Skeletal muscle tissue (tissue), 4 donors: ENCODE measurements around the gene GALNT17. TPM values are rescaled to one million over a fixed set of nuclear protein-coding genes. Genes with fewer than 3 reads are reported as not detected.
"Not testable (repeated sequence)": the region's sequence is repeated elsewhere in the genome, so short reads cannot be mapped to it uniquely, and the experiment has no call there.

ENCODE experiments used
- H3K27ac ChIP-seq: one replicate; pipeline ENCODE4 v1.7.0; 2013; ENCODE audit warnings: mild to moderate bottlenecking, low read depth, low read length, inconsistent platforms
- H3K27me3 ChIP-seq, 3 donors: one replicate each; pipeline ENCODE4 v1.7.0; 2013; ENCODE audit warnings: low read length in 3 of 3; ENCODE audit not compliant: control insufficient read depth in 3 of 3, insufficient read depth in 3 of 3
- H3K36me3 ChIP-seq, 3 donors: one replicate each; pipeline ENCODE4 v1.7.0; 2013; ENCODE audit warnings: low read length in 3 of 3; ENCODE audit not compliant: control insufficient read depth in 3 of 3, insufficient read depth in 3 of 3
- H3K4me1 ChIP-seq, 3 donors: one replicate each; pipeline ENCODE4 v1.7.0; 2013; ENCODE audit warnings: low read length in 3 of 3, mild to moderate bottlenecking in 3 of 3; ENCODE audit not compliant: control insufficient read depth in 3 of 3, insufficient read depth in 3 of 3
- H3K4me3 ChIP-seq, 3 donors: one replicate each; pipeline ENCODE4 v1.7.0; 2013; ENCODE audit warnings: low read length in 3 of 3
- H3K9ac ChIP-seq, 3 donors: one replicate each; pipeline ENCODE4 v1.7.0; 2013; ENCODE audit warnings: low read length in 3 of 3, mild to moderate bottlenecking in 3 of 3, moderate library complexity in 2 of 3, low read depth in 1 of 3
- H3K9me3 ChIP-seq, 3 donors: one replicate each; pipeline ENCODE4 v1.7.0; 2013; ENCODE audit warnings: low read length in 3 of 3; ENCODE audit not compliant: control insufficient read depth in 3 of 3
- total RNA-seq: library from RNA; depleted of rRNA; stranded (reverse); fragments of >200 nt; gene quantifications from one replicate; pipeline ENCODE4 v1.2.3, GENCODE V29; 2014
- donor health status: Osteomylitis.

The GALNT17 gene
- total RNA-seq, 1 donor from 2014 or later: 24.5 TPM

GRCh38 chr7:71643031-71643430 lies 511.1 kb downstream of the GALNT17 start:
- H3K27ac ChIP-seq, H3K27me3 ChIP-seq, H3K36me3 ChIP-seq, H3K9ac ChIP-seq, H3K9me3 ChIP-seq, H3K4me1 ChIP-seq, H3K4me3 ChIP-seq: not testable (repeated sequence)

DNA sequence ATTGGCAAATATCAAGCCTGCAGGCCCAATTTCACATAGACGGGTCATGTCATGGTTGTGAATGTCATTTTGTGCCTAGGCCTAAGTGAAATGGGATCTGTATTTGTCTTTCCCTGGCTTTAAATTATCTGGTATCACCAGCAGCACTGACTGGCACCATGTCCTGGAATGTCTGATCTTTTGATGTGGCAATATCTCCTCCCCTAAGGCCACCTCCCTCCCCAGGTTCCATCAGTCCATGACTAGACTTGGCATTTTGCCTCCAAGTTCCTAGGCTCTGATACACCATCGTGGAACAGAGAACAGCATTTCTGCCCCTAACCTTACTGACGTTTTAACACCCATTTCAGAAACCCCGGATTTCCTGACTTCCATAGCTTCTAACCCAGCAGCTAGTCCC lies 513.9 kb downstream of the GALNT17 start:
- H3K4me1 ChIP-seq: no peaks in the 10 kb centered on the region
- H3K4me3 ChIP-seq: no peak overlapping the region
- H3K27me3 ChIP-seq: no peaks in the 10 kb centered on the region
- peaks cover 6 to 9% (median 7%) of the 10 kb centered on the region in 3 donors for H3K9me3 ChIP-seq
- H3K27ac ChIP-seq: no peak overlapping the region
- H3K36me3 ChIP-seq: no peaks in the 10 kb centered on the region
- no peak overlapping the region for H3K9ac ChIP-seq

DNA sequence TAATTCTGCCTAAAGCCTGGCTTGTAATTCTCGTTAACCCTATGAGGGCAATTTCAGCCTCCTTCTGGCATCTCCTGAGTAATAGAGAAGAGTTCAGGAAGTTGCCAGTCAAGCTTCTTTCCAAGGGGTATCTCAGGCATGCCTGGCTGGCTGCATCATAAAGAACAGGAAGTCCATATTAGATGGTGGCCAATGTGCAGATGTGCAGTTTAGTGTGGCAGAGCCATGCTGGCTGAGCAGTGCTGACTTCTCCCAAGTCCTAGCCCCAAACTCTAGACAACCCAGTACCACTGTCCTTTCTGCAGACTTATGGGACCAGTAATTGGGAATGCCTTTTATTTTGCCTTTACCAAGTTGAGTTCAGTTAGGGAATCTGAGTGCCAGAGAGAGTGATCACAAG lies 517.9 kb downstream of the GALNT17 start:
- no peaks in the 10 kb centered on the region for H3K4me1 ChIP-seq
- no peak overlapping the region for H3K9ac ChIP-seq
- H3K9me3 ChIP-seq: peaks cover 6 to 9% (median 7%) of the 10 kb centered on the region in 3 donors
- H3K4me3 ChIP-seq: no peak overlapping the region
- H3K27ac ChIP-seq: no peak overlapping the region
- no peaks in the 10 kb centered on the region for H3K36me3 ChIP-seq
- H3K27me3 ChIP-seq: no peaks in the 10 kb centered on the region

- Histone ChIP-seq H3K4me1 (no peaks in the 10 kb centered on the region), H3K9me3 (peaks cover 6 to 9% (median 7%) of the 10 kb centered on the region in 3 donors), H3K9ac (no peak overlapping the region), H3K36me3 (no peaks in the 10 kb centered on the region), H3K27ac (no peak overlapping the region), H3K27me3 (no peaks in the 10 kb centered on the region), H3K4me3 (no peak overlapping the region)
Observed at GRCh38 chr7:71650653-71651337, 518.9 kb downstream of the GALNT17 start.

GRCh38 chr7:71652510-71652909 lies 520.6 kb downstream of the GALNT17 start:
- Histone ChIP-seq H3K36me3 (no peaks in the 10 kb centered on the region), H3K9ac (no peak overlapping the region), H3K27ac (no peak overlapping the region), H3K27me3 (no peaks in the 10 kb centered on the region), H3K4me3 (no peak overlapping the region), H3K9me3 (peaks cover 6 to 9% (median 7%) of the 10 kb centered on the region in 3 donors), H3K4me1 (no peaks in the 10 kb centered on the region)

- Histone ChIP-seq H3K27ac (no peak overlapping the region), H3K9ac (no peak overlapping the region), H3K36me3 (no peaks in the 10 kb centered on the region), H3K4me3 (no peak overlapping the region), H3K27me3 (no peaks in the 10 kb centered on the region), H3K9me3 (no peaks in the 10 kb centered on the region), H3K4me1 (no peaks in the 10 kb centered on the region)
Observed at GRCh38 chr7:71657386-71657785, 525.4 kb downstream of the GALNT17 start.

GRCh38 chr7:71659622-71660021 lies 527.7 kb downstream of the GALNT17 start:
- Histone ChIP-seq H3K4me1 (no peaks in the 10 kb centered on the region), H3K36me3 (no peaks in the 10 kb centered on the region), H3K9ac (no peak overlapping the region), H3K27me3 (no peaks in the 10 kb centered on the region), H3K27ac (no peak overlapping the region), H3K9me3 (no peaks in the 10 kb centered on the region), H3K4me3 (no peak overlapping the region)

GRCh38 chr7:71661671-71662224 lies 529.8 kb downstream of the GALNT17 start:
- no peaks in the 10 kb centered on the region for H3K4me1 ChIP-seq
- H3K4me3 ChIP-seq: no peak overlapping the region
- H3K27me3 ChIP-seq: no peaks in the 10 kb centered on the region
- no peak overlapping the region for H3K27ac ChIP-seq
- no peak overlapping the region for H3K9ac ChIP-seq
- no peaks in the 10 kb centered on the region for H3K36me3 ChIP-seq
- H3K9me3 ChIP-seq: no peaks in the 10 kb centered on the region

DNA sequence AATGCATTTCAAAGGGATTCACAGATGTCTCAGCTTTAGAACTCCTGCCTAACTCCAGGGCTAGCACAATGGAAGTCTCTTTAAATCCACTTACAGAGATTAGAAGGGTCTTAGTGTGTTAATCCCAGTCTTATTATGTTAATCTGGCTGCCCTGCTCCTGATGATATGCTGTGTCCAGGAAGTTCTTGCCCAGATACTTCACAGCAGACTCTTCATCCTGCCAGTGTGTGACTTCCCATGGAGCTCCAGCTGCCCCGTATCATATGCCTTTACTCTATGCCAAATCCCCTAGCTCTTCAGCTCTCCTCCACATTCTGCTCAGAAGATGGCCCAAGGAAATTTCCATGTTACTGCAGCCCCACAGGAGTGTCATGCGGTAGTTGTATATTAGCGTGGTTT lies 533.8 kb downstream of the GALNT17 start:
- H3K27me3 ChIP-seq: no peaks in the 10 kb centered on the region
- H3K27ac ChIP-seq: no peak overlapping the region

DNA sequence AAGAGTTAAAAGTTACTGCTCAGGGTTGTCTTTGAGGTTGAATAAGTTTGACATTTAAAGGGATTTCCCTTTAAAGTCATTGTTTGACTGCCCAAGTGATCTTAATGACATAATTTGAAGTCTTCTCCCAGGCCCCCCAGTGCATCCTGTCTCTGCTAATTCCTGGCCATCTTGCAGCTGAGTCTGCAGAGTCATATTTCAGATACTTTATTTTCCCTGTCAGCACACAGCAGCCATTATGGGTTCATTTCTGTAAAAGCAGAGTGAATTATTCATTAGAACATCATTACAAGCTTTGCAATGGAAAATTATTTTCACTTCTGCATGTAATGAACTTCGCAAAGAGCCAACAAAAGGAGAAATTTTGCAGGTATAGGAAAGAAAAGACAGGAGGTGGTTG lies 536.6 kb downstream of the GALNT17 start:
- Histone ChIP-seq H3K36me3 (no peaks in the 10 kb centered on the region), H3K27me3 (no peaks in the 10 kb centered on the region), H3K27ac (no peak overlapping the region), H3K4me1 (no peaks in the 10 kb centered on the region), H3K4me3 (no peak overlapping the region), H3K9me3 (no peaks in the 10 kb centered on the region), H3K9ac (no peak overlapping the region)

More for the DNA sequence above, 533.8 kb downstream of the GALNT17 start:
- H3K36me3 ChIP-seq: no peaks in the 10 kb centered on the region
- no peak overlapping the region for H3K4me3 ChIP-seq
- no peaks in the 10 kb centered on the region for H3K9me3 ChIP-seq
- no peak overlapping the region for H3K9ac ChIP-seq
- H3K4me1 ChIP-seq: no peaks in the 10 kb centered on the region
